ENCODE results near the gene HSPBAP1.

GRCh38 chr3:122825460-122825859 is 31.8 kb upstream of the HSPBAP1 start:
- no peak for TF ChIP-seq CTCF (conservative IDR thresholded peaks at IDR 0.05; ENCODE audit: low read length)
- no peak for TF ChIP-seq EZH2phosphoT487 (IDR thresholded peaks at IDR 0.05; ENCODE audit: borderline replicate concordance)
